CD4-positive, CD25-positive, alpha-beta regulatory T cell (primary cell): ENCODE measurements around the gene CSMD2. TPM values are rescaled to one million over a fixed set of nuclear protein-coding genes. Genes with fewer than 3 reads are reported as not detected.

Experiments used
- ATAC-seq, 2 donors: fragments of 150-1000 bp; cut with Tn5 transposase; one replicate each; pipeline ENCODE4 v1.10.0; 2021; ENCODE audit warnings: low read depth in 2 of 2, moderate number of reproducible peaks in 2 of 2, moderate library complexity in 1 of 2
- DNase-seq, 3 donors: peaks; one replicate each; pipeline versions ENCODE4 v3.0.0 to v3.0.0-alpha.2; 2012 to 2022; ENCODE audit warnings: mixed read lengths in 1 of 3
- H3K27ac ChIP-seq: one replicate; pipeline ENCODE4 v1.7.0; 2013; ENCODE audit warnings: mild to moderate bottlenecking, low read length; ENCODE audit not compliant: insufficient read depth, poor library complexity, severe bottlenecking
- H3K27me3 ChIP-seq: one replicate; pipeline ENCODE4 v1.7.0; 2013; ENCODE audit warnings: low read length; ENCODE audit not compliant: control insufficient read depth, insufficient read depth
- H3K36me3 ChIP-seq: one replicate; pipeline ENCODE4 v1.7.0; 2013; ENCODE audit warnings: mild to moderate bottlenecking, low read length, moderate library complexity; ENCODE audit not compliant: control insufficient read depth, insufficient read depth
- H3K4me1 ChIP-seq: 2 replicates; pipeline ENCODE4 v1.7.0; 2013; ENCODE audit warnings: mild to moderate bottlenecking, low read length; ENCODE audit not compliant: insufficient read depth, control insufficient read depth, poor library complexity, severe bottlenecking
- H3K4me3 ChIP-seq: one replicate; pipeline ENCODE4 v1.7.0; 2013; ENCODE audit warnings: low read depth, mild to moderate bottlenecking, low read length, moderate library complexity
- H3K9me3 ChIP-seq, 2 experiments: 1 replicate in 1 of 2; 2 replicates in 1 of 2; pipeline ENCODE4 v1.7.0; 2013; ENCODE audit warnings: low read length in 2 of 2, mild to moderate bottlenecking in 1 of 2, moderate library complexity in 1 of 2; ENCODE audit not compliant: control insufficient read depth in 2 of 2
- H3K27ac Mint-ChIP-seq, 3 donors: one replicate each; pipeline ENCODE4 v1.8.0; 2020 to 2022; ENCODE audit warnings: mild to moderate bottlenecking in 3 of 3, mixed read lengths in 3 of 3, moderate library complexity in 2 of 3
- H3K27me3 Mint-ChIP-seq: one replicate; pipeline ENCODE4 v1.8.0; 2022; ENCODE audit warnings: mild to moderate bottlenecking, mixed read lengths
- H3K36me3 Mint-ChIP-seq: one replicate; pipeline ENCODE4 v1.8.0; 2020; ENCODE audit warnings: mixed read lengths
- H3K4me1 Mint-ChIP-seq, 4 donors: one replicate each; pipeline ENCODE4 v1.8.0; 2020 to 2022; ENCODE audit warnings: mixed read lengths in 4 of 4, mild to moderate bottlenecking in 1 of 4
- H3K4me3 Mint-ChIP-seq, 4 donors: one replicate each; pipeline ENCODE4 v1.8.0; 2020 to 2022; ENCODE audit warnings: mild to moderate bottlenecking in 4 of 4, mixed read lengths in 4 of 4, moderate library complexity in 3 of 4
- H3K9me3 Mint-ChIP-seq, 7 donors: one replicate each; pipeline ENCODE4 v1.8.0; 2020 to 2022; ENCODE audit warnings: mixed read lengths in 7 of 7, mild to moderate bottlenecking in 3 of 7, moderate library complexity in 2 of 7
- polyA plus RNA-seq, 4 donors: library from polyadenylated mRNA; unstranded; fragments of 300-500 nt; fragmentation: Illumina TruSeq; gene quantifications; one replicate each; pipeline ENCODE4 v1.2.3, GENCODE V29; 2021
- total RNA-seq: library from RNA; stranded (reverse); gene quantifications from one replicate; pipeline ENCODE4 v1.2.3, GENCODE V29; 2022

CSMD2 gene
- total and polyA plus RNA-seq, 5 donors from 2014 or later, result not detected

- H3K27me3 Mint-ChIP-seq, result peaks cover 17% of the 10 kb centered on the region
- H3K36me3 ChIP-seq, result no peaks in the 10 kb centered on the region
Observed at GRCh38 chr1:33784876-33785275, 380.2 kb downstream of the CSMD2 start.

GRCh38 chr1:33782776-33783175 is 382.3 kb downstream of the CSMD2 start:
- Histone ChIP-seq H3K9me3 (no peaks in the 10 kb centered on the region), H3K36me3 (no peaks in the 10 kb centered on the region), H3K4me1 (no peaks in the 10 kb centered on the region), H3K27me3 (no peaks in the 10 kb centered on the region), H3K4me3 (no peak overlapping the region), H3K27ac (no peak overlapping the region)
- no peak for DNase-seq
- Mint-ChIP-seq H3K9me3 (peaks cover 0 to 2% (median 0%) of the 10 kb centered on the region in 7 donors), H3K4me1 (no peaks in the 10 kb centered on the region), H3K4me3 (no peak overlapping the region), H3K27me3 (peaks cover 17% of the 10 kb centered on the region), H3K36me3 (no peaks in the 10 kb centered on the region), H3K27ac (peak overlapping the region in 1 of 3 donors; percentile 11)
- no peak for ATAC-seq

More at GRCh38 chr1:33784876-33785275, 380.2 kb downstream of the CSMD2 start:
- no peaks in the 10 kb centered on the region for H3K4me1 ChIP-seq
- Mint-ChIP-seq H3K27ac (no peak overlapping the region), H3K36me3 (no peaks in the 10 kb centered on the region), H3K4me1 (no peaks in the 10 kb centered on the region), H3K9me3 (peaks cover 0 to 2% (median 0%) of the 10 kb centered on the region in 7 donors), H3K4me3 (no peak overlapping the region)
- no peaks in the 10 kb centered on the region for H3K9me3 ChIP-seq
- ATAC-seq (no peak), DNase-seq (no peak)
- H3K27ac ChIP-seq, result no peak overlapping the region
- no peaks in the 10 kb centered on the region for H3K27me3 ChIP-seq
- no peak overlapping the region for H3K4me3 ChIP-seq

- Mint-ChIP-seq H3K9me3 (peaks cover 0 to 2% (median 0%) of the 10 kb centered on the region in 7 donors), H3K36me3 (no peaks in the 10 kb centered on the region), H3K27ac (no peak overlapping the region), H3K4me1 (no peaks in the 10 kb centered on the region), H3K27me3 (peaks cover 17% of the 10 kb centered on the region), H3K4me3 (no peak overlapping the region)
- no peak overlapping the region for H3K27ac ChIP-seq
- no peak overlapping the region for H3K4me3 ChIP-seq
- H3K4me1 ChIP-seq, result no peaks in the 10 kb centered on the region
- no peaks in the 10 kb centered on the region for H3K36me3 ChIP-seq
- DNase-seq (no peak), ATAC-seq (no peak)
- no peaks in the 10 kb centered on the region for H3K9me3 ChIP-seq
- H3K27me3 ChIP-seq, result no peaks in the 10 kb centered on the region
Observed at GRCh38 chr1:33781652-33782051, 383.4 kb downstream of the CSMD2 start.

- H3K27me3 ChIP-seq, result no peaks in the 10 kb centered on the region
- H3K36me3 Mint-ChIP-seq, result no peaks in the 10 kb centered on the region
- H3K9me3 ChIP-seq, result no peaks in the 10 kb centered on the region
- no peaks in the 10 kb centered on the region for H3K9me3 Mint-ChIP-seq
- DNase-seq, result no peak
- no peak overlapping the region for H3K27ac Mint-ChIP-seq
- ATAC-seq, result no peak
- H3K4me3 Mint-ChIP-seq, result no peak overlapping the region
- H3K4me1 ChIP-seq, result no peaks in the 10 kb centered on the region
- H3K36me3 ChIP-seq, result no peaks in the 10 kb centered on the region
- no peak overlapping the region for H3K27ac ChIP-seq
- no peaks in the 10 kb centered on the region for H3K4me1 Mint-ChIP-seq
- no peak overlapping the region for H3K4me3 ChIP-seq
- H3K27me3 Mint-ChIP-seq, result peaks cover 7% of the 10 kb centered on the region
Observed at GRCh38 chr1:33777337-33777736, 387.7 kb downstream of the CSMD2 start.

GRCh38 chr1:33768821-33769220 is 396.2 kb downstream of the CSMD2 start:
- no peak for ATAC-seq
- Histone ChIP-seq H3K27ac (no peak overlapping the region), H3K4me3 (no peak overlapping the region), H3K4me1 (no peaks in the 10 kb centered on the region), H3K9me3 (no peaks in the 10 kb centered on the region), H3K27me3 (no peaks in the 10 kb centered on the region), H3K36me3 (no peaks in the 10 kb centered on the region)
- H3K27me3 Mint-ChIP-seq, result peaks cover 15% of the 10 kb centered on the region
- no peaks in the 10 kb centered on the region for H3K36me3 Mint-ChIP-seq
- no peaks in the 10 kb centered on the region for H3K9me3 Mint-ChIP-seq
- H3K4me1 Mint-ChIP-seq, result no peaks in the 10 kb centered on the region
- H3K4me3 Mint-ChIP-seq, result no peak overlapping the region
- no peak overlapping the region for H3K27ac Mint-ChIP-seq
- DNase-seq, result no peak

- Mint-ChIP-seq H3K4me3 (no peak overlapping the region), H3K27ac (no peak overlapping the region), H3K36me3 (no peaks in the 10 kb centered on the region), H3K27me3 (peaks cover 16% of the 10 kb centered on the region), H3K4me1 (no peaks in the 10 kb centered on the region), H3K9me3 (no peaks in the 10 kb centered on the region)
- Histone ChIP-seq H3K36me3 (no peaks in the 10 kb centered on the region), H3K4me3 (no peak overlapping the region), H3K27ac (no peak overlapping the region), H3K9me3 (no peaks in the 10 kb centered on the region), H3K27me3 (no peaks in the 10 kb centered on the region), H3K4me1 (no peaks in the 10 kb centered on the region)
- DNase-seq (no peak), ATAC-seq (no peak)
Observed at GRCh38 chr1:33768106-33768505, 396.9 kb downstream of the CSMD2 start.

- Mint-ChIP-seq H3K4me1 (no peaks in the 10 kb centered on the region), H3K27ac (no peak overlapping the region), H3K4me3 (no peak overlapping the region), H3K9me3 (peaks cover 0 to 2% (median 0%) of the 10 kb centered on the region in 7 donors), H3K27me3 (peaks cover 16% of the 10 kb centered on the region), H3K36me3 (no peaks in the 10 kb centered on the region)
- H3K9me3 ChIP-seq, result no peaks in the 10 kb centered on the region
- H3K27me3 ChIP-seq, result no peaks in the 10 kb centered on the region
- H3K4me3 ChIP-seq, result no peak overlapping the region
- no peak overlapping the region for H3K27ac ChIP-seq
- H3K36me3 ChIP-seq, result no peaks in the 10 kb centered on the region
- no peak for ATAC-seq
- no peak for DNase-seq
- no peaks in the 10 kb centered on the region for H3K4me1 ChIP-seq
Observed at GRCh38 chr1:33764149-33764548, 400.9 kb downstream of the CSMD2 start.

- Histone ChIP-seq H3K4me1 (no peaks in the 10 kb centered on the region), H3K9me3 (no peaks in the 10 kb centered on the region), H3K4me3 (no peak overlapping the region), H3K36me3 (no peaks in the 10 kb centered on the region), H3K27ac (no peak overlapping the region), H3K27me3 (no peaks in the 10 kb centered on the region)
- Mint-ChIP-seq H3K4me3 (no peak overlapping the region), H3K9me3 (peaks cover 0 to 5% (median 0%) of the 10 kb centered on the region in 7 donors), H3K27ac (no peak overlapping the region), H3K27me3 (peaks cover 10% of the 10 kb centered on the region), H3K36me3 (no peaks in the 10 kb centered on the region), H3K4me1 (no peaks in the 10 kb centered on the region)
- ATAC-seq (no peak), DNase-seq (no peak)
Observed at GRCh38 chr1:33763406-33763805, 401.6 kb downstream of the CSMD2 start.
